GM12878 (cell line): ENCODE data around the gene SDHC. TPM values are rescaled to one million over a fixed set of nuclear protein-coding genes. Genes with fewer than 3 reads are reported as not detected.

Source experiments
- ATAC-seq: fragments of 200-7000 bp; cut with Tn5 transposase; 3 replicates; pipeline ENCODE4 v1.9.1; 2020; ENCODE audit warnings: mild to moderate bottlenecking, moderate library complexity
- BruUV-seq: library from RNA; stranded (reverse); fragments of 400-500 nt; replicated peaks from 2 replicates; lab custom pipeline; 2021; lab: Mats Ljungman, UMichigan
- CTCF ChIA-PET: fragments of 300-600 bp; sonication (Branson Sonifier 250); formaldehyde crosslinking; extraction: SDS; loops from one replicate; lab custom pipeline; 2021; ENCODE audit warnings: inconsistent platforms; lab: Yijun Ruan, JAX
- POLR2A ChIA-PET: fragments of 350-600 bp; formaldehyde crosslinking; extraction: SDS; loops from one replicate; lab custom pipeline; 2021; ENCODE audit warnings: inconsistent platforms; lab: Charles Lee
- RAD21 ChIA-PET: fragments of 300-600 bp; sonication (Branson Sonifier 250); formaldehyde crosslinking; loops from one replicate; lab custom pipeline; 2023; ENCODE audit warnings: antibody characterized with exemption; ENCODE audit not compliant: unreplicated experiment; lab: Charles Lee
- SMC1A ChIA-PET: fragments of 300-600 bp; sonication (Branson Sonifier 250); formaldehyde crosslinking; loops from one replicate; lab custom pipeline; 2023; ENCODE audit not compliant: unreplicated experiment, uncharacterized antibody; lab: Charles Lee
- DNase-seq: peaks from one replicate; pipeline ENCODE4 v3.0.0-alpha.2; 2011; ENCODE audit warnings: low read depth, low spot score
- FAIRE-seq: peaks from 3 replicates; lab custom pipeline; 2011; peaks lifted over from hg19 to GRCh38; lab: Jason Lieb, UNC
- H2AFZ ChIP-seq: 2 replicates; pipeline ENCODE4 v1.6.0; 2011; ENCODE audit warnings: low read depth, low read length, control low read depth; ENCODE audit not compliant: control insufficient read depth
- H3K27ac ChIP-seq: 2 replicates; pipeline ENCODE4 v1.5.1; 2011; ENCODE audit warnings: control low read depth; ENCODE audit not compliant: control insufficient read depth, insufficient read depth
- H3K27me3 ChIP-seq, 2 experiments: replicated peaks in 1 of 2; 2 replicates each; pipeline versions ENCODE4 v1.6.0 to v1.6.1; 2011; ENCODE audit warnings: low read length in 1 of 2; ENCODE audit not compliant: control insufficient read depth in 2 of 2, insufficient read depth in 2 of 2
- H3K36me3 ChIP-seq, 2 experiments: 2 replicates each; pipeline ENCODE4 v1.5.1; 2011; ENCODE audit warnings: low read length in 1 of 2; ENCODE audit not compliant: control insufficient read depth in 2 of 2, insufficient read depth in 2 of 2
- H3K4me1 ChIP-seq: 2 replicates; pipeline ENCODE4 v1.6.1; 2011; ENCODE audit warnings: mild to moderate bottlenecking, low read length, moderate library complexity, mixed read lengths; ENCODE audit not compliant: control insufficient read depth, insufficient read depth
- H3K4me2 ChIP-seq: 2 replicates; pipeline ENCODE4 v1.6.0; 2011; ENCODE audit warnings: control low read depth; ENCODE audit not compliant: control insufficient read depth, insufficient read depth
- H3K4me3 ChIP-seq: fragments of 200-600 bp; sonication (generic); 2 replicates; pipeline ENCODE4 v1.5.1; 2016
- H3K79me2 ChIP-seq: 2 replicates; pipeline ENCODE4 v1.6.0; 2011; ENCODE audit warnings: low read length; ENCODE audit not compliant: control insufficient read depth, insufficient read depth
- H3K9ac ChIP-seq: 2 replicates; pipeline ENCODE4 v1.8.0; 2011; ENCODE audit warnings: low read length, control low read depth, mixed read lengths; ENCODE audit not compliant: control insufficient read depth, insufficient read depth
- H3K9me3 ChIP-seq: replicated peaks from 3 replicates; pipeline ENCODE4 v1.5.1; 2011; ENCODE audit warnings: mild to moderate bottlenecking, low read length; ENCODE audit not compliant: control insufficient read depth, insufficient read depth
- H4K20me1 ChIP-seq: 2 replicates; pipeline ENCODE4 v1.6.0; 2011; ENCODE audit not compliant: control insufficient read depth, insufficient read depth
- BCLAF1 ChIP-seq: fragments of 450-650 bp; IDR thresholded peaks from 2 replicates; pipeline ENCODE4 v1.6.1; 2017; ENCODE audit warnings: antibody characterized with exemption, mild to moderate bottlenecking, moderate library complexity
- BMI1 ChIP-seq: fragments of 450-650 bp; IDR thresholded peaks from 2 replicates; pipeline ENCODE4 v1.6.1; 2016; ENCODE audit warnings: mild to moderate bottlenecking, moderate library complexity, borderline replicate concordance
- CHD2 ChIP-seq: IDR thresholded peaks from 2 replicates; pipeline ENCODE4 v1.6.1; 2011; ENCODE audit warnings: low read depth, low read length, improper control_type of control experiment, borderline replicate concordance
- ZBED1 ChIP-seq: IDR thresholded peaks from 2 replicates; pipeline ENCODE4 v1.6.1; 2016; ENCODE audit warnings: borderline replicate concordance
- WGBS: methylation state at CpG from one replicate; pipeline ENCODE4 v1.1.6; 2016; ENCODE audit warnings: low lambda C conversion rate; ENCODE audit not compliant: insufficient replicate concordance, insufficient coverage; ENCODE audit errors: missing lambda C conversion rate; 5-methylcytosine and 5-hydroxymethylcytosine counted together
- in situ Hi-C: fragments of 300-500 bp; cut with MboI; formaldehyde crosslinking; loops from 9 replicates; pipeline ENCODE4 v1.14.3; 2018; ENCODE audit warnings: mixed read lengths
- intact Hi-C: fragments of 100-400 bp; cut with micrococcal nuclease; formaldehyde crosslinking; loops from one replicate; pipeline ENCODE4 v1.14.2; 2022; ENCODE audit not compliant: unreplicated experiment
- polyA plus RNA-seq, 11 experiments: library from polyadenylated mRNA; depleted of rRNA in 4 of 11; unstranded in 6 of 11; stranded (reverse) in 5 of 11; fragments of >200 nt; fragmentation: Nextera tagmentation in 4 of 11; fragmentation: Illumina TruSeq in 1 of 11; extraction: Ambion mirVana in 4 of 11; extraction: Trizol in 1 of 11; gene quantifications; 1 replicate in 1 of 11; 2 replicates in 10 of 11; pipeline versions ENCODE4 v1.2.1 to v1.2.3, GENCODE V29; 2011 to 2016; ENCODE audit warnings: inconsistent platforms in 2 of 11, missing spikeins in 2 of 11, low read depth in 1 of 11
- total RNA-seq, 4 experiments: library from RNA; depleted of rRNA in 3 of 4; stranded (reverse); fragments of >200 nt in 3 of 4; fragmentation: Illumina TruSeq in 1 of 4; extraction: Trizol in 1 of 4; gene quantifications; 2 replicates each; pipeline versions ENCODE4 v1.2.1 to v1.2.3, GENCODE V29; 2013 to 2021

Gene SDHC
- total and polyA plus RNA-seq, 10 of the 15 experiments (the other 5 are each of a cell fraction or from before 2014, with no cell fraction given), result 18.4 to 340 (median 178) TPM

GRCh38 chr1:161282991-161283390 is 31.2 kb upstream of the SDHC start (continued):
- TF ChIP-seq BCLAF1, result no peak

GRCh38 chr1:161285113-161285512 is 29.1 kb upstream of the SDHC start:
- no peak for FAIRE-seq
- Histone ChIP-seq H3K79me2 (no peaks in the 10 kb centered on the region), H3K4me3 (no peak overlapping the region), H3K4me2 (no peak overlapping the region), H3K9me3 (no peaks in the 10 kb centered on the region), H3K27ac (no peak overlapping the region), H3K9ac (no peak overlapping the region)
- no peak for DNase-seq
- intact Hi-C loops, result no loop called here
- ChIA-PET RAD21 (no interaction called here), POLR2A (interaction anchor here (0.6 kb wide), 1 partner anchor 55 kb away, joined by 3 read pairs; no protein-coding TSS in a partner anchor)
- no TSS peak for BruUV-seq
- TF ChIP-seq BMI1 (no peak), CHD2 (no peak), ZBED1 (no peak), BCLAF1 (no peak)
- TF ChIP-seq, all 136 proteins: peak for 0
- CTCF ChIA-PET, result interaction anchor here (0.6 to 1.3 kb wide), 3 partner anchors 19 to 238 kb away, joined by 3 to 5 read pairs (median 3); no protein-coding TSS in a partner anchor
- SMC1A ChIA-PET, result interaction anchor here (0.6 to 1.5 kb wide), 5 partner anchors 10 to 65 kb away, joined by 3 to 4 read pairs (median 4); partner anchors contain the start of gene TOMM40L
- peaks cover 0 to 3% of the 10 kb centered on the region in 2 experiments; a peak in 1 of 4 replicates for H3K27me3 ChIP-seq
- in situ Hi-C loops, result no loop called here
- no peak overlapping the region for H2AFZ ChIP-seq
- no peaks in the 10 kb centered on the region for H3K36me3 ChIP-seq
- WGBS, result 68% methylated on average over 2 of the region's 2 CpGs
- no peaks in the 10 kb centered on the region for H4K20me1 ChIP-seq
- no peak for ATAC-seq
- no peaks in the 10 kb centered on the region for H3K4me1 ChIP-seq
